Heart left ventricle (tissue), 13 donors: ENCODE results near the gene CIAO3.
"Not testable (repeated sequence)": the region's sequence is repeated elsewhere in the genome, so short reads cannot be mapped to it uniquely, and the experiment has no call there.

ENCODE experiments used
- CTCF ChIP-seq, 12 donors: fragments of 200-600 bp; sonication (generic) in 4 of 12; IDR thresholded peaks; one replicate each; pipeline versions ENCODE4 v1.5.0 to v1.8.0; 2018 to 2022; ENCODE audit warnings: antibody characterized with exemption in 12 of 12, mild to moderate bottlenecking in 5 of 12
- POLR2A ChIP-seq, 2 donors: fragments of 450-650 bp; IDR thresholded peaks; one replicate each; pipeline ENCODE4 v1.6.1; 2017; ENCODE audit warnings: antibody characterized with exemption in 2 of 2, mild to moderate bottlenecking in 2 of 2, moderate library complexity in 2 of 2
- donor health status: ischemic (EF 13 %, LVEDD 7.1; RV severe dilation, severe dysfunction).
- donor health status: DM: no; HTN: yes; CAD: no.
- donor health status: DM: no; HTN: no; CAD: no.
- donor health status: ischemic (EF 25% LVEDD 6.9; RV normal size, moderate dysfunction).
- donor health status: ischemic (EF 25% LVEDD 5.7; RV mildly dilated, moderate dysfunction).
- donor health status: ischemic (EF 35%, LVEDD 5.7; RV mildly dilated, moderate dysfunction).
- donor health status: nonischemic (EF 11% LVEDD 7.7; RV severe dilation, severe dysfunction).
- donor health status: DM: yes; HTN: yes; CAD: no.
- donor health status: PGD.
- donor health status: ischemic (EF 29% LVEDD 5.4; RV normal size, mild dysfunction).
- donor health status: nonischemic (EF 23%, LVEDD 6.1; RV moderate dilation, normal function).

- peak in 8 of 12 donors; percentile 11 to 38 (median 24) for TF ChIP-seq CTCF (IDR thresholded peaks at IDR 0.05)
- not testable (repeated sequence) for TF ChIP-seq POLR2A (IDR thresholded peaks at IDR 0.05)
Measured at GRCh38 chr16:712740-713250, 28.0 kb downstream of the CIAO3 start.
